ENCODE data around the gene THAP3.

The THAP3 gene

GRCh38 chr1:6603915-6604558 lies 20.6 kb upstream of the THAP3 start:
- no peak for DNase-seq (ENCODE audit: low read depth in 1 of 2, low spot score in 1 of 2)

- no peak for DNase-seq (ENCODE audit: low read depth in 1 of 2, low spot score in 1 of 2)
These were observed 11.9 kb upstream of the THAP3 start for GRCh38 chr1:6612641-6613360.

- DNase-seq (ENCODE audit: low read depth in 1 of 2, low spot score in 1 of 2) = peak; percentile 99 to 100
These were observed 11.2 kb upstream of the THAP3 start, which contains the start of gene PHF13 for GRCh38 chr1:6613361-6614018. Gene PHF13 (plus strand): TSS chr1:6613731. CDS start chr1:6614067, 336 bp downstream.

GRCh38 chr1:6614019-6614928 lies 10.4 kb upstream of the THAP3 start:
- DNase-seq (ENCODE audit: low read depth in 1 of 2, low spot score in 1 of 2) = peak in 1 of 2 donors; percentile 56

GRCh38 chr1:6614929-6615785 lies 9.5 kb upstream of the THAP3 start:
- DNase-seq (ENCODE audit: low read depth in 1 of 2, low spot score in 1 of 2) = no peak

GRCh38 chr1:6619045-6619444 lies 5.6 kb upstream of the THAP3 start:
- no peak for DNase-seq (ENCODE audit: low read depth in 1 of 2, low spot score in 1 of 2)

GRCh38 chr1:6621429-6622391 lies 3.0 kb upstream of the THAP3 start:
- no peak for DNase-seq (ENCODE audit: low read depth in 1 of 2, low spot score in 1 of 2)

- no peak for DNase-seq (ENCODE audit: low read depth in 1 of 2, low spot score in 1 of 2)
These were observed 2.1 kb upstream of the THAP3 start for GRCh38 chr1:6622396-6623152.

GRCh38 chr1:6623269-6623965 lies 1.3 kb upstream of the THAP3 start:
- DNase-seq (ENCODE audit: low read depth in 1 of 2, low spot score in 1 of 2) = no peak

GRCh38 chr1:6625584-6626149 lies 999 bp downstream of the THAP3 start:
- no peak for DNase-seq (ENCODE audit: low read depth in 1 of 2, low spot score in 1 of 2)

GRCh38 chr1:6627031-6627430 lies 2.4 kb downstream of the THAP3 start:
- DNase-seq (ENCODE audit: low read depth in 1 of 2, low spot score in 1 of 2) = no peak

- no peak for DNase-seq (ENCODE audit: low read depth in 1 of 2, low spot score in 1 of 2)
These were observed 3.3 kb downstream of the THAP3 start for GRCh38 chr1:6627841-6628545.

- DNase-seq (ENCODE audit: low read depth in 1 of 2, low spot score in 1 of 2) = no peak
These were observed 4.4 kb downstream of the THAP3 start for GRCh38 chr1:6628971-6629479.

GRCh38 chr1:6630027-6630426 lies 5.4 kb downstream of the THAP3 start:
- no peak for DNase-seq (ENCODE audit: low read depth in 1 of 2, low spot score in 1 of 2)

GRCh38 chr1:6631058-6631457 lies 6.4 kb downstream of the THAP3 start:
- DNase-seq (ENCODE audit: low read depth in 1 of 2, low spot score in 1 of 2) = no peak
